GM12878 (cell line): ENCODE measurements around the gene DCAF6. TPM values are rescaled to one million over a fixed set of nuclear protein-coding genes. Genes with fewer than 3 reads are reported as not detected.
A peak's percentile ranks its signal among the peaks of the same experiment; 100 is the strongest.
"Not testable (repeated sequence)": the region's sequence is repeated elsewhere in the genome, so short reads cannot be mapped to it uniquely, and the experiment has no call there.

Source experiments
- ATAC-seq: fragments of 200-7000 bp; cut with Tn5 transposase; 3 replicates; pipeline ENCODE4 v1.9.1; 2020; ENCODE audit warnings: mild to moderate bottlenecking, moderate library complexity
- BruUV-seq: library from RNA; stranded (reverse); fragments of 400-500 nt; replicated peaks from 2 replicates; lab custom pipeline; 2021; lab: Mats Ljungman, UMichigan
- CTCF ChIA-PET: fragments of 300-600 bp; sonication (Branson Sonifier 250); formaldehyde crosslinking; extraction: SDS; loops from one replicate; lab custom pipeline; 2021; ENCODE audit warnings: inconsistent platforms; lab: Yijun Ruan, JAX
- POLR2A ChIA-PET: fragments of 350-600 bp; formaldehyde crosslinking; extraction: SDS; loops from one replicate; lab custom pipeline; 2021; ENCODE audit warnings: inconsistent platforms; lab: Charles Lee
- RAD21 ChIA-PET: fragments of 300-600 bp; sonication (Branson Sonifier 250); formaldehyde crosslinking; loops from one replicate; lab custom pipeline; 2023; ENCODE audit warnings: antibody characterized with exemption; ENCODE audit not compliant: unreplicated experiment; lab: Charles Lee
- SMC1A ChIA-PET: fragments of 300-600 bp; sonication (Branson Sonifier 250); formaldehyde crosslinking; loops from one replicate; lab custom pipeline; 2023; ENCODE audit not compliant: unreplicated experiment, uncharacterized antibody; lab: Charles Lee
- DNase-seq: peaks from one replicate; pipeline ENCODE4 v3.0.0-alpha.2; 2011; ENCODE audit warnings: low read depth, low spot score
- FAIRE-seq: peaks from 3 replicates; lab custom pipeline; 2011; peaks lifted over from hg19 to GRCh38; lab: Jason Lieb, UNC
- H2AFZ ChIP-seq: 2 replicates; pipeline ENCODE4 v1.6.0; 2011; ENCODE audit warnings: low read depth, low read length, control low read depth; ENCODE audit not compliant: control insufficient read depth
- H3K27ac ChIP-seq: 2 replicates; pipeline ENCODE4 v1.5.1; 2011; ENCODE audit warnings: control low read depth; ENCODE audit not compliant: control insufficient read depth, insufficient read depth
- H3K27me3 ChIP-seq, 2 experiments: replicated peaks in 1 of 2; 2 replicates each; pipeline versions ENCODE4 v1.6.0 to v1.6.1; 2011; ENCODE audit warnings: low read length in 1 of 2; ENCODE audit not compliant: control insufficient read depth in 2 of 2, insufficient read depth in 2 of 2
- H3K36me3 ChIP-seq, 2 experiments: 2 replicates each; pipeline ENCODE4 v1.5.1; 2011; ENCODE audit warnings: low read length in 1 of 2; ENCODE audit not compliant: control insufficient read depth in 2 of 2, insufficient read depth in 2 of 2
- H3K4me1 ChIP-seq: 2 replicates; pipeline ENCODE4 v1.6.1; 2011; ENCODE audit warnings: mild to moderate bottlenecking, low read length, moderate library complexity, mixed read lengths; ENCODE audit not compliant: control insufficient read depth, insufficient read depth
- H3K4me2 ChIP-seq: 2 replicates; pipeline ENCODE4 v1.6.0; 2011; ENCODE audit warnings: control low read depth; ENCODE audit not compliant: control insufficient read depth, insufficient read depth
- H3K4me3 ChIP-seq: fragments of 200-600 bp; sonication (generic); 2 replicates; pipeline ENCODE4 v1.5.1; 2016
- H3K79me2 ChIP-seq: 2 replicates; pipeline ENCODE4 v1.6.0; 2011; ENCODE audit warnings: low read length; ENCODE audit not compliant: control insufficient read depth, insufficient read depth
- H3K9ac ChIP-seq: 2 replicates; pipeline ENCODE4 v1.8.0; 2011; ENCODE audit warnings: low read length, control low read depth, mixed read lengths; ENCODE audit not compliant: control insufficient read depth, insufficient read depth
- H3K9me3 ChIP-seq: replicated peaks from 3 replicates; pipeline ENCODE4 v1.5.1; 2011; ENCODE audit warnings: mild to moderate bottlenecking, low read length; ENCODE audit not compliant: control insufficient read depth, insufficient read depth
- H4K20me1 ChIP-seq: 2 replicates; pipeline ENCODE4 v1.6.0; 2011; ENCODE audit not compliant: control insufficient read depth, insufficient read depth
- CHD1 ChIP-seq: IDR thresholded peaks from 2 replicates; pipeline ENCODE4 v1.6.1; 2012; ENCODE audit warnings: low read depth, low read length, improper control_type of control experiment
- CHD2 ChIP-seq: IDR thresholded peaks from 2 replicates; pipeline ENCODE4 v1.6.1; 2011; ENCODE audit warnings: low read depth, low read length, improper control_type of control experiment, borderline replicate concordance
- EZH2 ChIP-seq: IDR thresholded peaks from 2 replicates; pipeline ENCODE4 v1.6.1; 2012; ENCODE audit warnings: low read depth, mild to moderate bottlenecking, control low read depth, inconsistent platforms, low read length, borderline replicate concordance; ENCODE audit not compliant: control insufficient read depth
- HDAC2 ChIP-seq: fragments of 200-600 bp; sonication (generic); IDR thresholded peaks from 2 replicates; pipeline ENCODE4 v1.6.1; 2017
- RELB ChIP-seq: fragments of 450-650 bp; IDR thresholded peaks from 2 replicates; pipeline ENCODE4 v1.6.1; 2017; ENCODE audit warnings: low read depth, mild to moderate bottlenecking, moderate library complexity
- TAF1 ChIP-seq: IDR thresholded peaks from 2 replicates; pipeline ENCODE4 v1.6.1; 2011; ENCODE audit warnings: mild to moderate bottlenecking, low read depth, low read length, borderline replicate concordance
- ZZZ3 ChIP-seq: IDR thresholded peaks from 2 replicates; pipeline ENCODE4 v1.6.1; 2011; ENCODE audit warnings: low read depth; ENCODE audit not compliant: control insufficient read depth, insufficient read length
- WGBS: methylation state at CpG from one replicate; pipeline ENCODE4 v1.1.6; 2016; ENCODE audit warnings: low lambda C conversion rate; ENCODE audit not compliant: insufficient replicate concordance, insufficient coverage; ENCODE audit errors: missing lambda C conversion rate; 5-methylcytosine and 5-hydroxymethylcytosine counted together
- in situ Hi-C: fragments of 300-500 bp; cut with MboI; formaldehyde crosslinking; loops from 9 replicates; pipeline ENCODE4 v1.14.3; 2018; ENCODE audit warnings: mixed read lengths
- intact Hi-C: fragments of 100-400 bp; cut with micrococcal nuclease; formaldehyde crosslinking; loops from one replicate; pipeline ENCODE4 v1.14.2; 2022; ENCODE audit not compliant: unreplicated experiment
- polyA plus RNA-seq, 11 experiments: library from polyadenylated mRNA; depleted of rRNA in 4 of 11; unstranded in 6 of 11; stranded (reverse) in 5 of 11; fragments of >200 nt; fragmentation: Nextera tagmentation in 4 of 11; fragmentation: Illumina TruSeq in 1 of 11; extraction: Ambion mirVana in 4 of 11; extraction: Trizol in 1 of 11; gene quantifications; 1 replicate in 1 of 11; 2 replicates in 10 of 11; pipeline versions ENCODE4 v1.2.1 to v1.2.3, GENCODE V29; 2011 to 2016; ENCODE audit warnings: inconsistent platforms in 2 of 11, missing spikeins in 2 of 11, low read depth in 1 of 11
- total RNA-seq, 4 experiments: library from RNA; depleted of rRNA in 3 of 4; stranded (reverse); fragments of >200 nt in 3 of 4; fragmentation: Illumina TruSeq in 1 of 4; extraction: Trizol in 1 of 4; gene quantifications; 2 replicates each; pipeline versions ENCODE4 v1.2.1 to v1.2.3, GENCODE V29; 2013 to 2021

Gene DCAF6
- total and polyA plus RNA-seq, 10 of the 15 experiments (the other 5 are each of a cell fraction or from before 2014, with no cell fraction given): 11.4 to 62.7 (median 33.0) TPM

DNA sequence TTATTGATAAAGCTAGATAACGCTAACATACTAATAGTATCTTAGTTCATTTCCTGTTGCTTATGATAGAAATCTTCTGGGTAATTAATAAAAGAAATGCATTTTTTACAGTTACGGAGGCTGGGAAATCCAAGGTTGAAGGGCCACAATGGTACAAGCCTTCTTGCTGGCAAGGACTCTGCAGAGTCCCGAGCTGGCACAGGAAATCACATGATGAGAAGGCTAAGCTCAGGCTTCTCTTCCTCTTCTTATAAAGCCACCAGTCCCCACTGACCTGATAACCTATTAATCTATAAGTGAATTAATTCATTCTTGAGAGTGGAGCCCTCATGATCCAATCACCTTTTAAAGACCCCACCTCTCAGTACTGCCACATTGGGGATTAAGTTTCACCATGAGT lies 117.6 kb downstream of the DCAF6 start:
- no peak overlapping the region for H3K9ac ChIP-seq
- H3K9me3 ChIP-seq: no peaks in the 10 kb centered on the region
- no peak overlapping the region for H3K4me2 ChIP-seq
- FAIRE-seq (no peak), ATAC-seq (no peak), DNase-seq (no peak)
- ChIA-PET RAD21 (no interaction called here), CTCF (interaction anchor here (1.0 to 2.2 kb wide), 3 partner anchors 10 to 130 kb away, joined by 4 to 7 read pairs (median 5); no protein-coding TSS in a partner anchor), POLR2A (no interaction called here), SMC1A (interaction anchor here (0.6 to 2.2 kb wide), 5 partner anchors 10 to 58 kb away, joined by 3 to 8 read pairs (median 3); no protein-coding TSS in a partner anchor)
- BruUV-seq: no TSS peak
- no peak overlapping the region for H2AFZ ChIP-seq
- no peaks in the 10 kb centered on the region for H3K79me2 ChIP-seq
- WGBS: 86% methylated on average over 3 of the region's 3 CpGs
- H3K27me3 ChIP-seq: no peaks in the 10 kb centered on the region
- intact Hi-C loops (no loop called here), in situ Hi-C loops (no loop called here)
- no peaks in the 10 kb centered on the region for H3K4me1 ChIP-seq
- peaks cover 0 to 6% of the 10 kb centered on the region in 2 experiments; a peak in 1 of 4 replicates for H3K36me3 ChIP-seq
- no peak overlapping the region for H3K4me3 ChIP-seq
- no peak overlapping the region for H3K27ac ChIP-seq
- no peak for TF ChIP-seq CHD2
- TF ChIP-seq TAF1: no peak
- no peak for TF ChIP-seq EZH2
- no peak for TF ChIP-seq CHD1
- TF ChIP-seq HDAC2: no peak
- TF ChIP-seq ZZZ3: no peak
- TF ChIP-seq RELB: no peak
- H4K20me1 ChIP-seq: no peaks in the 10 kb centered on the region

DNA sequence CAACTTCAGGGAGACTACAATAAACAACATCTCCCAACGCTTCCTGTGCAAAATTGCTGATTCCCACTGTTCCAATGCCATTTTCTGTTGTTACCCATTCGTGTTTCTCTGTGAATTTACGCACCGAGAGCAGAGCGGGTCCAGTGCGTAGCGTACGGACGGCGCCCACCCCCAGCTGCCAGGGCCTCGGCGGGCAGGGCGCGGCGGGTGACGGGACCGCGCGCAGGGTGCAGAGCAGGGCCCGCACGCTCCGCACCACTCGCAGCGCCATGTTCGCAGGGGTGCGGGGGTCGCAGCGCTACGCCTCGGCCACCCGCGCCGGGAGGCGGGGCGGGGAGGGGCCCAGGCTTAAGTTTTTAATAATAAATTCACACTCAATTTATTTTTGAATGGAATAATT lies 119.7 kb downstream of the DCAF6 start:
- H3K36me3 ChIP-seq, H4K20me1 ChIP-seq, H3K9me3 ChIP-seq, RAD21 ChIA-PET, H3K4me2 ChIP-seq, POLR2A ChIA-PET, H2AFZ ChIP-seq, H3K4me3 ChIP-seq, in situ Hi-C loops, H3K79me2 ChIP-seq, H3K27me3 ChIP-seq, H3K9ac ChIP-seq, H3K4me1 ChIP-seq, FAIRE-seq, DNase-seq, BruUV-seq, H3K27ac ChIP-seq, intact Hi-C loops: not testable (repeated sequence)
- ChIA-PET CTCF (interaction anchor here (0.6 to 0.8 kb wide), 2 partner anchors 9 to 226 kb away, joined by 3 to 4 read pairs; no protein-coding TSS in a partner anchor), SMC1A (interaction anchor here (0.6 kb wide), 1 partner anchor 191 kb away, joined by 3 read pairs; no protein-coding TSS in a partner anchor)
- peak; percentile 53; the same call in 2 of the 3 replicates for ATAC-seq
- 88% methylated on average over 20 of the region's 35 CpGs for WGBS
